GM18517 (cell line): ENCODE measurements around the gene SLC39A11.

Source experiments
- ATAC-seq: cut with Tn5 transposase; IDR thresholded peaks from one replicate; pipeline ENCODE4 v1.9.1; 2021; ENCODE audit warnings: mild to moderate bottlenecking, moderate library complexity; ENCODE audit not compliant: unreplicated experiment

The SLC39A11 gene

DNA sequence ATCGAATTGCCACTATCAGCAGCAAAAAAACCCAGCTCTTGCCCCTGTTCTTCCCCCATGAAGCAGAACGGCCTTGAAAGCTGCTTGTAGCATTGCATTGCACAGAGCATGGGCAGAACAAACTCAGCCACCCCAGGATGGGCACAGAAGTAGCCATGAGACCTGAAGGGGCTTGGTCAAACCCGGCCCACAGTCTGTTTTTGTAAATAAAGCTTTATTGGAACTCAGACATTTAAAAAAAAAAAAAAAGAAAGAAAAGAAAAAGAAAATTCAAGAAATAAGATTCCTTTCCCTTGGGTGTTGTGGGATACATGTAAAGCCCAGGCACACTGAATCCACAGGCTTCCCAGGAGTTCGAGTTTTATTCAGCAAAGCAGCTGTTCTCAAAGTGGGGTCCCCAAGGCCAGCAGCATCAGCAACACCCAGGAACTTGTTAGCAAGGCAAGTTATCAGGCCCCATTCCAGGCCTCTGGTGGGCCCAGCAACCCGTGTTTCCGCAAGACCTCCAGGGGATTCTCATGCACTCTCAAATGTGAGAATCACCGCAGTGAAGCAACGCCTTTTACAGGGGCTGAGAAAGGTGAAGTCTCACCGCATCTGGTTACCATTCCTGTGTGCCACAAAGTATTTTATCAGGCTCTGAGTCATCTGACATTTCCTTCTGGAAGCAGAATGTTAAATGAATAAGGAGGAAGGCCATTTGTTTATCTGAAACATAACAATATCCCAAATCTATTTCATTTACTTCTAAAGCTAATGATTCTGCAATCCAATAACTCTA is 108.2 kb downstream of the SLC39A11 start:
- no peak for ATAC-seq

DNA sequence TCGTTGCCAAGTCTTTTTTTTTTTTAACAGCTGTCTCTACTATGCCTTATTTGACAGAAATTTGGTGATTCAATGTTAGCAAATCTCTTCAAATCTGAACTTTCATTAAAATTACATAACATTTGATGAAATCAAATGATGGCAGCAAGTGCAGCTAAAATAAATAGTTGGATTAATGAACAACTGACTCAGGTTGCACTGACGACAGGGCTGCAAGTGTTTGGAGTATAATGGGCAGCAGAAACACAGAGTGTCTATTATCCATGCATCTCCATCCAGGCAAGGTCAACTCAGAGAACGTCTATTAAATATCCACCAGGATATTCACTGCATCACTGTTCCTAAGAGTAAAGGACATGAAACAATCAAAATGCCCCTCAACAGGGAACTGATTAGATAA is 109.8 kb downstream of the SLC39A11 start:
- ATAC-seq: no peak

DNA sequence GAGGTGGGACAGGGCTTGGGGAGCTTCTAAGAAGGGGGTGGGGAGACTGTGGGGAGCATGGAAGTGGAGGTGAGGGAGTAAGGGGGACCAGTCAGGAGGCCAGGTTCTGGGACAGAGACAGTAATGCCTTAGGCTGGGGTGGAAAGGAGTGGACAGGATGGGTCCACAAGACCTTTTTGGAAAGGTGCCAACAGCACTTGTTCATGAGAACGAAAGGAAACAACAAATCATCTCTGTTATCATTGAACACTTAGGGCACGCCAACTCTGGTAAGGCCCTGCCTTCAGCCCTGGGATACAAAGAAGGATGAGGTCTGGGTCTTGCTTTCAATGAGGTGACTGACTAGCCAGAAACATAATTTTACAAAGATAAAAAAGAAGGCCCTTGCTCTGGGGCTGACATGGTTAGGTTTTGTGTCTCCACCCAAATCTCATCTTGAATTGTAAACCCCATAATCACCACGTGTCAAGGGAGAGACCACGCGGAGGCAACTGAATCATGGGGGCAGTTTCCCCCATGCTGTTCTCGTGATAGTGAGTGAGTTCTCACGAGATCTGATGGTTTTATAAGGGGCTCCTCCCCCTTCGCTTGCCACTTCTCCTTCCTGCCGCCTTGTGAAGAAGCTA is 113.8 kb downstream of the SLC39A11 start:
- ATAC-seq: no peak

DNA sequence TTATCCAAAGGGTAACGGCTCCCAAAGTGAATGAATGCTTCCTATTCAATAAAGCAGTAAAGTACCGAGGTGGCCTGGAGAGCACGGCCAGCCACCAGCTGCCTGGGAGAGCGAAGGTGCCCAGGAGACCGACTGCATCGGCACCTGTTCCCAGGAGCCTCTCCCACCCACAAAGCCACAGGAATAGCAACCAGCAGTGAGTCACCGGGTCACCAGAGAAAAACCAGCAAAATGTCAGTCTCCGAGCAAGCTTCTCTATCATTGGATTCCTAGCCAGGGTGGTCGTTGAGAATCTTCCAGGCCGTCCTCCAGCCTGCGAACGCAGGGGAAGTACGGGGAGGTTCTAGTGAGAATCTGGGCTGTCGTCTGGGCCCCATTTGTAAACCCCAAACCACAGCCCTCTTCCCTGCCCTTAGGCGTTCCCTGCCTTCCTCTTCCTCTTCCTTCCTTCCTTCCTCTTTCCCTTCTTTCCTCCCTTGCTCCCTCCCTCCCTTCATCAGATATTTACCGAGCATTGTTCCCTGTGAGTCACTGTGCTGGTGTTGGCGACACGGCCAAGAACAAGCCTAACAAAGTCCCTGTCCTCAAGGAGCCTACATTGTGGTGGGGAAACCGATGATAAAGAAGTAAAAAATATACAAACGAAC is 114.6 kb downstream of the SLC39A11 start:
- no peak for ATAC-seq

DNA sequence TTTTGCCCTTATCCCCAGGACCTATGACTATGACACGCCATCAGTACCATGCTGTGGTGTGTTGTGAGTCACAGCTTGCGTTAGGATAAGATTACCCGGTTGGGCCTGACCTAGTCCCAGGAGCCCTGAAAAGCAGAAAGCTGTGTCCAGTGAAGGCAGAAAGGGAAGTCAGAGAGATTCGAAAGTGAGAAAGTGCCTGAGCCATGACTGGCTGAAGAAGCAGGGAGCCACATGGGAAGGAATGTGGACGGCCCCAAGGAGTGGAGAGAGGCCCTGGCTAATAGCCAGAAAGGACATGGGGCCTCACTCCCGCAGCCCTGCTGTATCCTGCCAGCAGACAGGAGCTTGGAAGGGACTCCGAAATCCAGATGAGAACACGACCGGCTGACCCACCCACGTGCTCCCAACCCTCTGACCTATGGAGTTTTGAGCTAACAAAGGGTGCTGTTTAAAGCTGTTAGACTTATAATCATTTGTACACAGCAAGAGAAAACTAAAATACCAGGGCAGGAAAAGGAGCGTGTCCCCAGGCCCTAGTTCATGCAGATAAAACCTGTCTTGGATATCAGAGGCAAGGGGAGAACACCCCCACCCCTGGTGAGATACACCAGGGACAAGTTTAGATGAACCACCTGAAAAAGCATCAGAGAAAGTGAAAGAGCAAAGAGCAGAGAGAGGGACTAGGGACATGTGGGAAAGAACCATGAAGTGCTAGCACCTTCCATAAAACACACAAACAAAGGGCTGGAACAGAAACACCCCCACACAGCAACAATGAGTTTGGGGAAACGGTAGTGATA is 115.3 kb downstream of the SLC39A11 start:
- no peak for ATAC-seq

DNA sequence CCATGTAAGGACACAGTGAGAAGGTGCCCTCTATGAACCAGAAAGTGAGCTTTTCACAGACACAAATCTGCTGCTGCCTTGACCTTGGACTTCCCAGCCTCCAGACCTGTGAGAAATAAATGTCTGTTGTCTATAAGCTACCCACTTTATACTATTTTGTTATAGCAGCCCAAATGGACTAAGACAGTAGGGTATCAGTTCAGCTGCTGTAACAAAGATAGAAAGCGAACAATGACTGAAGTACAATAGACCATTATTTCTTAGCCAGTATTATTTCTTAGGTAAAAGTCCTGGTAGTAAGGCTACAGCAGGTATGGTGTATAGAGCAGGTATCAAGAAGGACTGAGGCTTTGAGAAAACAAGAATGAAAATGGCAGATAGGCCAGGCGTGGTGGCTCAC is 117.0 kb downstream of the SLC39A11 start:
- no peak for ATAC-seq

DNA sequence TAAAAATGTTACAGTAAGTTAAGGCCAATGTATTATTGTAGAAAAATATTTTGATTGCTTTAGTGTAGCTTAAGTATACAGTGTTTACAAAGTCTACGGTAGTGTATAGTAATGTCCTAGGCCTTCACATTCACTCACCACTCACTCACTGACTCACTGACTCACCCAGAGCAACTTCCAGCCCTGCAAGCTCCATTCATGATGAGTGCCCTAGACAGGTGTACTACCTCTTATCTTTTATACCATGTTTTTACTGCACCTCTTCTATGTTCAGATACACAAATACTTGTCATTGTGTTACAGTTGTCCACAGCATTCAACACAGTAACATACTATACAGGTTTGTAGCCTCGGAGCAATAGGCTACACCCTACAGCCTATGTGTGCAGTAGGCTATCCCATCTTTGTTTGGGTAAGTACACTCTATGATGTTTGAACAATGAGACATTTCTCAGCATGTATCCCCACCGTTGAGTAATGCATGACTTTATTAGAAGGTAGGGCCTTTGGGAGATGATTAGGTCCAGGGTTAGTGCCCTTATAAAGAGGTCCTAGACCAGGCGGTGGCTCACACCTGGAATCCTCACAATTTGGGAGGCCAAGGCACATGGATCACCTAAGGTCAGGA is 117.8 kb downstream of the SLC39A11 start:
- ATAC-seq: no peak

DNA sequence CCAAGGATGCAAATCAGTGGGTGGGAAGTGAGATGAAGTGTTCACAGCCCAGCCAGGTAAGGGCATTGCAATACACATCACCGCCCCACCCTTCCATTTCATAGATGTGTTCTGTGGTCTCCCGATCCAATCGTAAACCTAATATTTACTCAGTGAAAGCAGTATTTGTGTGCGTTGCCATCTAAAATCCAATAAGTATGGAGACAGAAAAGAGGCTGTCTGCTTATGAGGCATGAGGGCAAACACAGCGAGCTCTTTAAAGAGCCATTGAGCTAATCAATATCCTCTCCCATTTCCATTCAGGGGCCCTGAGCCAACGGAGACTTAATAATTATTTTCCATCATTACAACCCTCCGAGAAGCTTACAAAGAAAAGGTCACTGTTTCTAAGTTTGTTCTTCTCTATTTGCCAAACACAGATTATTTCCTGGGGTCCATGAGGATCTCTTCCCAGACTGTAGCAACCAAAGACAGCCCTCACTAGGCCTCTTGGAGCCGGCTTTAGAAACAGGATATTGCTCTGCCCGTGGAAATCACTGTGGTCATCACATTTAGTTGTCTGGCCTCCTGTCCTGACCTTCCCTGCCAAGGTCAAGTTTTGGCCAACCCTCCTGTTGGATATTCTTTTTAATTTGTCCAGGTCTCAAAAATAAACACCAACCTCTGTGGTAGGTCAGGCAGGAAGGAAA is 120.1 kb downstream of the SLC39A11 start:
- ATAC-seq: no peak

DNA sequence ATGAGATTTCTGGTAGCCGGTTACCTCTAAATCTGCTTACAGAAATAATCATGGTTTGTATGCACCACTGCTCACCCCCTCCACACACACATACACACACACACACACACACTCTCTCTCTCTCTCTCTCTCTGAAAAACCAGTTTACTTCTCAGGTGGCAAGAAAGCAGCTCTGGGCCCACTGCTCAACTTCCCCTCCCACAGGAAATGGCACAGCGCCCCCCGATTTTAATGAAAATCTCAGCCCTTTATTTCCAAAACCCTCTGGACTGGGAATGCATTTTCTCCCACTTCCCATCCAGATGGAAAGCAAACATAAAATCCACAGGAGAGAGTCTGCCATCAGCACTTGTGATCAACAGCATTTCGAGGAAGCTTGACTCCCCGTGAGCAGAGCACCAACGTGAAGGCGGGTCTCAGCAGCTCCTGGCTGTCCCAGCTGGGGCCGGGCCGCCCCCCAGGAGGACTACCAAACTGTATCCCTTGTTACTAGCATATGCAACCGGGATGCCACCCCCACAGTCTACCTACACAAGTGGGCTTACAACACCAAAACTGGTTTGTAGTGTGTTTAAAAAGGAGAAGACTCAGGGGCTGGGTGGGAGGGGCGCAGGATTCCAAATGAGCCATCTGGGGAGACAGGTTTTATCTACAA is 121.1 kb downstream of the SLC39A11 start:
- ATAC-seq: no peak

DNA sequence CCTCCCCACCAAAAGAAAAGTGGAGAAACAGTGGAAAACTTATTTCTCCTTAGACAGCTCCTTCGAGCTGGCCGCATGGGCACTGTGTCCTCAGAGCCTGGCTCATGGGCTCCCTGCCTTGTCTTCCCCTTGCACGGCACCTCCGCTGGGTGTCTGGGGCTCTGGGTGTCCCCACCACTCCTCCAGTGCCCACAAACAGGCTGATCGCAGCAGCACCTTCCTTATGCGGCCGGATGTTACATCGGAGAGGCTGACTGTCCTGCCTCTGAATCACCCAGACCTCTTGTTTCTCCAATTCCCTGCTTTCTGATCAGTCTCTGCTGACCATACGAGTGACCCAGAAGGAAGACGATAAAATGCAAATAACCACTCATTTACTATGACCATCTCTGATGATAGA is 121.7 kb downstream of the SLC39A11 start:
- ATAC-seq: no peak

DNA sequence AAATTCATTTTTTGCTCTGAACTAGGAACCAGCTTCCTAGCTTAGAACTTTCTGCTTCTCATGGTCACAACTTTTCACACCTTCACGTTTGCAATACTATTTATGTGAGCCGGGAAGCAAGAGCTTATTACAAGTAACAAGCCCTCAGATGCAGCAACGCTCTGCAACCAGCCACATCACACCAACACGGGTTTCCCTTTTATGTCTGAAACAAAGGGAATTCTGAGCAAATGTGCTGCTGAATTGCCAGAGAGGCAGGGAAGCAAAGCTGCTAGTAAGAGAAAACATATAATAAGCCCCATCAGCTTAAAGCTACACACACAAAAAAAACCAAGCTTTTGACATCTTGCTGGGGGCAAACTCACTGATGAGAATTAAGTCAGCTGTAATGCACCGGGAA is 122.2 kb downstream of the SLC39A11 start:
- ATAC-seq: no peak

DNA sequence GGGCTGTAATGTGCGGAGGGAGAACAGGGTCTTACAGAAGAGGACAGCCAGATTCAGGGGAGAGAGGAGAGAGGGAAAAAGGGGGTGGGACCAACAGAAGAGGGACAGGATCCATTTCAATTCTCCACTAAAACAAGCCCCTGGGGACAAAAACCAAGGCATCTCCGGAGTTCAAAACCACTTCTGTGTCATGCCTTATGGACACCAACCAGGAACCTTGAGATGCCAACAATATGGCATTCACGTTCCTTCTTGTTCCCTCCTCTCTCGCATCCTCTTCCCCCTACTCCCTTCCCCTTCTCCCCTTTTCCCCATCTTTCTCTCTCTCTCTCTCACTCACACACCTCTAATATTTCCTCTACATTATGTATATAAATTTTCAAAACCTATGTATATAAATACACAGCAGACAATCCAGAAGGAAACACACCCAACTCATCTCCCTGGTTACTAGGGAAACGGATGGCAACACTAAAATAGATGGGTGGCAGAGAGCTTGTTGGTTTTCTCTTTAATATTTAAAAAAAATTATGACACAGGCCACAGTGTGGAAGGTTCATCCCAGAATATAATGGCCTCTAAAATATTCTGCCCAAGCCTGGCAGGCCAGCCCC is 123.1 kb downstream of the SLC39A11 start:
- no peak for ATAC-seq

DNA sequence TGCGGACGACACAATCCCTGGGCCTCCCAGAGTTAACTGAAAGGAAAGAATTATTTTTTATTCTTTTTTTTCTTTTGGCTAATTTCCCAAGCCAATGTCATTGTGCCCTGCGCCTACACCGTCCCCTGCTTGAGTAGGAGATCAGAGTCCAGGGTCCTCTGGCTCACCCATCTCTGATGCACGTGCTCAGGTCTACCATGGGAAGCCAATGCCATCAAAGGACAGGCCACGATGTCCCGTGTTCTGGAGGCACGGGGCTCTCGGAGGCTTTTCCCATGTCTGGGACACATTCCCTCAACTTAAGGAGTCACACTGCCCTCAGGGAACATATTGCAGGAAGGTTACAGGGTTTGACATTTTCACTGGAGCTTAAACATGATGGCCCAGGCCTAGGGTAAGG is 123.7 kb downstream of the SLC39A11 start:
- no peak for ATAC-seq

DNA sequence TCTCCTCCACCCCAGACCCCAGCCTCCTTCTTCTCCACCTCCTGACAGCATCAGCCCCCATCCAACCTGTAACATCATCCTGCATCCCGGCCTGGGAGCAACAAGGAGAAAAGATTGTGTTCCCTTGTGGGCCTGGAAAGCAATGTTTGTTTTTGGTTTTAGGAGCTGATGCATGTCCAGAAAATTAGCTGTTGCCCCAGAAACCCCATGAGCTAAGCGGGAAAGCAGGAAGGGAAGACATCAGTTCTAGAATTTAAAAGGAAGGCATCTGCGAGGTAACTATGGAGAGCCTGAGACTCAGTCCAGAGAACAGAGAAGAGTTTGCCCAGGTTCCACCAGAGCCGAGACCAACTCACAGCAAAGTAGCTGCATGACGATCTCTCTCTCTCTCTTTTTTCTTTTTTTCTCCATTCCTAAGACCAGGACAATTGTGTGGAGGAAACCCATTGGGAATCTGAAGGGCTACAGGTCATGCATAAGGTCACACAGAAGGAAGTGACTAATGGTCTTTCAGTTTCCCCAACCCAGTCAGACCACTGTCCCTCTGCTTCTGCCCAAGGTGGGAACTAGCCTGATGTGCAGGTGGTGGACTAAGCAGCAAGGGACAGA is 124.4 kb downstream of the SLC39A11 start:
- ATAC-seq: no peak

DNA sequence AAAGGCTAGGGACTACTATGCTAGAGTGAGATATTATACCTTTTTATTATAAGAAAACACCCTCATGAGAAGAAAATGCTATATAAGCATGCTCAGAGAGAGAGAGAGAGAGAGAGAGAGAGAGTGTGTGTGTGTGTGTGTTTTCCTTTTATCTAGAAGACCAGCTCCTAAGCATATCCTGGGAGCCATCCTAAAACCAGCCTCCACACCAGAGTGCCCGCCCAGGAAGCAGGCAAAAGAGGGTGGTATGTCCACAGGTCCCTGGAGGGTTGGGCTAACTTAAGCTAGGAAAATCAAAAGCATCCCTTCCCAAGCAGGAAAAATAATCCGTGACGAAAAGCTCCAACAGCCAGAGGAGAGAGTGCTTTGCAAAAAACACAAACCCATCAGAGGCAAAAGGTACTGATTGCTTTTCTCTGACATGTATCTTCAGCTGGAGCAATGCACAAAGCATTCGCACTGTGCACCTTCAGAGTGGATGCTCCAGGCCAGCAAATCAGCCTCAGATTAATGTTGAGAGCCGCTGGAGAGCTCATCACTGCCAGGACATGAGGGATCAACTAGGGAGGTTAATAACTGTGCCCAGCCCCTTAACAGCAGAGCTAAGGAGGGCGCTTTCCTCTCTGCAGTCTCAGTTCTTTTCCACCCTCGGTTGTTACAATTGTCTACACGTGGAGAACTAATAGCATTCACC is 125.1 kb downstream of the SLC39A11 start:
- ATAC-seq: no peak

DNA sequence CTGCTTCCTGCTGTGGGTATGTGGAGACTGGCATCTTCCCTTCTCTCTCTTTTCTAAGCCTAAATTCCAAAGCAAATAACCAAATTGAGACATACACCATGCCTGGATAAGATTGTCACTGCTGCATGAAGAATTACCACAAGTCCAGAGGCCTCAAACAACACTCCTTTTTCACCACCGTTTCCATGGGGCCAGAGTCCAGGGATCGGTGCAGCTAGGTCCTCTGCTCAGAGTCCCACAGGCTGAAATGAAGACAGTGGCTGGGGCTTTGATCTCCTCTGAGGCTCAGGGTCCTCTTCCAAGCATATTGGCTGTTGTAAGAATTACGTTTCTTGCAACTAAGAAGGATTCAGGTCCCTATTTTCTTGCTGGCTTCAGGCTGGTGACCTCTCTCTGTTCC is 130.4 kb downstream of the SLC39A11 start:
- no peak for ATAC-seq

DNA sequence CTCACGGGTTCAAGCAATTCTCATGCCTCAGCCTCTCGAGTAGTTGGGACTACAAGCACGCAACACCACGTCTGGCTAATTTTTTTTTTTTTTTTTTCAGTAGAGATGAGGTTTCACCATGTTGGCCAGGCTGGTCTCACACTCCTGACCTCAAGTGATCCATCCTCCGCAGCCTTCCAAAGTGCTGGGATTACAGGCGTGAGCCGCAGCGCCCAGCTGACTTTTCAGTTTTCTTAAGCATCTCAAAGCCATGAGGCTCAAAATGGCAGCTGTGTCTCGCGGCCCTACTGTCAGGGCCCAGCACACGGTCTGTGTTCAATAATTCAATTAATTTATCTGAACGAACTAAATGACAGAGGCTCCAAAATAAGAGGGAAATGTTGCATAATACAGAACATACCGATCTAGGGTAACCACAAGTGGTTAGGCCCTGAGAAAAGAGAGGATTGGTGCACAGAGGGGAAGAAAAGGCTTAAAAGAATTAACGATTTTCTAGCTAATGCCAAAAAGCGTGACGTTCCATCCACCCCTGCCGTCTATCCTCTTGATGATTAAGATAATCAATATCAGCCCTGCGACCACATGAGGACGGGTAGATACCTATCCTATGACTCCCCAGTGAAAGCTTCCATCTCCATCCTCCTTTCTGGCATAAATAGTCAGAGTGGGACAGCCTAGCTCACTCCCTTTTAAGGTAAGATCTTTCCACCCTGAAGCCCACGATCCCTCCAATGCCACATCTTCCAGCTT is 136.9 kb downstream of the SLC39A11 start:
- no peak for ATAC-seq

DNA sequence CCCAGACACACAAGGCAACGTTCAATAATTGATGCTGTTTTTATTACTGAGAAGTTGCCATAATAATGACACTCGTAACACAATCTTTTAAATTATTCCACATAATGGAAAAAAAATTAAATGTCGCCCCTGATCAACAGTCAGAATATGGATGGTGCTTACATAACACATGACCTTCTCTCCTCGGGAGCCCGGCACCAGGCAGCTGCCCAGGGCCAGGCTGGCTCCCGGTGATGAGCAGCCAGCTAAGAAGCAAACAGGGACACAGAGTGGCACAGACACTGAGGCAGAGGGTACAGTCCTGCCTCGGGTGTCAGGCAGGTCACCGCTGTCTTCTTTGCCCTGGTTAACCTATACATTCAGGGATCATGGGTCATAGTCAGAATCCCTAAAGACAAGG is 137.9 kb downstream of the SLC39A11 start:
- no peak for ATAC-seq
